Right hindlimb (tissue), 1 donor: ENCODE data around the gene RCN2.
"Not testable (repeated sequence)": the region's sequence is repeated elsewhere in the genome, so short reads cannot be mapped to it uniquely, and the experiment has no call there.

ENCODE experiments used
- DNase-seq: peaks from one replicate; pipeline ENCODE4 v3.0.0-alpha.2; 2018

Gene RCN2, protein sequence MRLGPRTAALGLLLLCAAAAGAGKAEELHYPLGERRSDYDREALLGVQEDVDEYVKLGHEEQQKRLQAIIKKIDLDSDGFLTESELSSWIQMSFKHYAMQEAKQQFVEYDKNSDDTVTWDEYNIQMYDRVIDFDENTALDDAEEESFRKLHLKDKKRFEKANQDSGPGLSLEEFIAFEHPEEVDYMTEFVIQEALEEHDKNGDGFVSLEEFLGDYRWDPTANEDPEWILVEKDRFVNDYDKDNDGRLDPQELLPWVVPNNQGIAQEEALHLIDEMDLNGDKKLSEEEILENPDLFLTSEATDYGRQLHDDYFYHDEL

DNA sequence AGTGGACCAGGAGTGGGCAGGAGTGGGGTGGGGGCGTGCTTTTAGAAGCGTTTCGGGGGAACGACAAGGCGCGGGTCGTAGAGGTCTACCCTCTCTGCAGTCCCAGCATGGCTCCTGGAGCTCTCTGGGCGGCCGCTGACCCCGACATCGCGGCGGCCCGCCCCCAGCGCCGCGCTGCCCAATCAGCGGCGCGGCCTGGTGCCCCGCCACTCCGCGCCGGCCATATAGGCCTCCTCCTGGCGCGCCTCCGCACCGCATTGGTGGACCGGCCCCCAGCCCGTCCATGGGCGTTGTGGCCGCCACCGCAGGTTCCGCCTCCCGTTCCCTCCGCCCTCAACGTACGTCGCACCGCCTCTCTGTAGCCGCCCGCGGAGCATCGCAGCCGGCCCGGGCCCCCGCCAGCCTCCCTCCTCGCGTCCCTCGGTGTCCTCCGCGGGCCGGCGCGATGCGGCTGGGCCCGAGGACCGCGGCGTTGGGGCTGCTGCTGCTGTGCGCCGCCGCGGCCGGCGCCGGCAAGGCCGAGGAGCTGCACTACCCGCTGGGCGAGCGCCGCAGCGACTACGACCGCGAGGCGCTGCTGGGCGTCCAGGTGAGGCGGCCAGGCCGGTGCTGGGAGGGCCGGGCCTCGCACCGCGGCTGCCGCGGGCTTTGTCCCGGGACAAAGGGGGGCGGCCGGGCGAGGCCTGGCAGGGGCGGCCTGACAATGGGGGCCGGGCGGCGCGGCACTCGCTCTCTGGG, at the start of gene RCN2:
Gene RCN2, plus strand, starts transcription at position 353 of the 738 bp plus-strand sequence. Its CDS starts 93 bp downstream, at position 446.
- peak; percentile 97 for DNase-seq

GRCh38 chr15:76885212-76885611, 46.3 kb upstream of the RCN2 start:
- DNase-seq: no peak

- DNase-seq: not testable (repeated sequence)
These were observed 44.0 kb upstream of the RCN2 start for GRCh38 chr15:76887280-76888141.

DNA sequence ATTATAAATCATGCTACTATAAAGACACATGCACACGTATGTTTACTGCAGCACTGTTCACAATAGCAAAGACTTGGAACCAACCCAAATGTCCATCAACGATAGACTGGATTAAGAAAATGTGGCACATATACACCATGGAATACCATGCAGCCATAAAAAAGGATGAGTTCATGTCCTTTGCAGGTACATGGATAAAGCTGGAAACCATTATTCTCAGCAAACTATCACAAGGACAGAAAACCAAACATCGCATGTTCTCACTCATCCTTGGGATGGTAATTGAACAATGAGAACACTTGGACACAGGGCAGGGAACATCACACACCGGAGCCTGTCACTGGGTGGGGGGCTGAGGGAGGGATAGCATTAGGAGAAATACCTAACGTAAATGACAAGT, 38.7 kb upstream of the RCN2 start:
- DNase-seq: not testable (repeated sequence)

DNA sequence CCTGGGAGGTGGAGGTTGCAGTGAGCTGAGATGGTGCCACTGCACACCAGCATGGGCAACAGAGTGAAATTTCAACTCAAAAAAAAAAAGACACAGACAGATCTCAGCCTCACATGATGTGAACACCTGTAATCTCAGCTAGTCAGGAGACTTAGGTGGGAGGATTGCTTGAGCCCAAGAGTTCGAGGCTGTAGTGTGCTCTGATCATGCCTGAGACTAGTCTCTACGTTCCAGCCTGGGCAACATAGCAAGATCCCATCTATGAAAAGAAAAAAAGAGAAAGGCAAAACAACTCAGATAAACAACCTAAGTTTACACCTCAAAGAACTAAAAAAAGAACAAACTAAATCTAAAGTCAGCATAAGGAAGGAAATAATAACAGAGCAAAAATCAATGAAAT, 37.4 kb upstream of the RCN2 start:
- no peak for DNase-seq

- DNase-seq: no peak
These were observed 33.4 kb upstream of the RCN2 start for GRCh38 chr15:76898102-76898501.

- DNase-seq: not testable (repeated sequence)
These were observed 32.2 kb upstream of the RCN2 start for GRCh38 chr15:76899176-76899930.

DNA sequence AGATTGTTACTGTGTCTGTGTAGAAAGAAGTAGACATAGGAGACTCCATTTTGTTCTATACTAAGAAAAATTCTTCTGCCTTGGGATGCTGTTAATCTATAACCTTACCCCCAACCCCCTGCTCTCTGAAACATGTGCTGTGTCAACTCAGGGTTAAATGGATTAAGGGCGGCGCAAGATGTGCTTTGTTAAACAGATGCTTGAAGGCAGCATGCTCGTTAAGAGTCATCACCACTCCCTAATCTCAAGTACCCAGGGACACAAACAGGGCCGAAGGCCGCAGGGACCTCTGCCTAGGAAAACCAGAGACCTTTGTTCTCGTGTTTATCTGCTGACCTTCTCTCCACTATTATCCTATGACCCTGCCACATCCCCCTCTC, 31.6 kb upstream of the RCN2 start:
- not testable (repeated sequence) for DNase-seq

DNA sequence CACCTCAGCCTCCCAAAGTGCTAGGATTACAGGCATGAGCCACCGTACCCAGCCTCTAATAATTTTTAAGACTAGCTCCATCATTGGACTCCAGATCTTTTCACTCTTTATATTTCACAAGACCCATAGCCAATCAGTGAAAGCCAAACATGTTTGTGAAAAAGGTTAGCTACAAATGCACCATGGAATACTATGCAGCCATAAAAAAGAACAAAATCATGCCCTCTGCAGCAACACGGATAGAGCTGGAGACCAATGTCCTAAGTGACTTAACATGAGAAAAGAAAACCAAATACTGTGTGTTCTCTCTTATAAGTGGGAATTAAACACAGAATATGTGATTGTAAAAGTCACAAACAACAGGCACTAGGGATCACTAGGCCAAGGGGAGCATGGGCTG, 29.6 kb upstream of the RCN2 start:
- DNase-seq: no peak

DNA sequence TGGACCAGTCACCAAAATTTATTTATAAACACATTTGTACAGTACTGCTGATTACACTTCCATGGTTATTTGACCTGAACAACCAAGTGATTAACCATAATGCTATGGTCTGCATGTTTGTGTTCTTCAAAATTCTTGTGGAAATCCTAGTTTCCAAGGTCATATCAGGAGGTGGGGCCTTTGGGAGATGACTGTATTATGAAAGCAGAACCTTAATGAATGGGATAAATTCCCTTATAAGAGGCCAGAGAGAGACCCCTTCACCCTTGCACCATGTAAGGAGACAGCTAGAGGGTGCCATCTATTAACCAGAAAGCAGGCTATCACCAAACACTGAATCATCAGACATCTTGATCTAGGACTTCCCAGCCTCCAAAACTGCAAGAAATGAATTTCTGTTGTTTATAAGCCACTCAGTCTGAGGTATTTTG, 28.3 kb upstream of the RCN2 start:
- no peak for DNase-seq

GRCh38 chr15:76904461-76905012, 27.0 kb upstream of the RCN2 start:
- peak; percentile 44 for DNase-seq

DNA sequence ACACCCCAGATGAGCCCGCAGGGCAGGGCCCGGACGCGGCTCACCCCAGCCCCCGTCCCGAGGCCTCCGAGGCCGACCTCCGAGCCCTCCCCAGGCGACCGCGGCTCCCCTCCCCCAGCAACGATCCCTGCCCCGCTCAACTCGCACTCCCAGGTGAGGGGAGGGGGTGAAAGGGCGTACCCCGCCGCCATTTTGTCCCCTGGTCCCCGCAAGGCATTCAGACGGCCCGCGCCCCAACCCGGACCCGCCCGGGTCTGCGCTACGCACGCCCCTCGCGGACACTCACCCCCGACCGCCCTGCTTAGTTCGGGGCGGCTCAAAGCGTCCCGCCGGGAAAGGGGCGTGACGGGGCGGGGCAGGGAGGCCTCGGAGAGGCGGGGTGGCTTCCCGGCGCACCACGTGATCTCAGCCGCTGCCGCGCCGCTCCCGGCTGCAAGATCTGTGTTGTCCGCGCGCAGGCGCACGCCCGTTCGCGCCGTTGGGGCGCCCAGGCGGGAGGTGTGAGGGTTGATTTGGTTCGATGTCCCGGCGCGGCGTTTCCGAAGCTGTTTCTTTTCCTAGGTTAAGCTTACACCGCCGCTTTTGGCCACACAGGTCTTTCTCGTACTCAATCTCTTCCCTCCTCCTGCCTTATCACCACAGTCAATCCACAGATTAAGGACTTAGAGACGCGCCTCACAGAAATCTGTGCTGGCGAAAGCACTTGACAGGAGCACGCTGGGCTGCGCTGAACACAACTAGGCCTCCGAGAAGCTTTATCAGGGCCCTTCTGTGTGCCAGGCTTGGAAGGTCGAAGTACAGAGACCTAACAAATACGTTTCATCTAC, 26.3 kb upstream of the RCN2 start, which contains the start of gene SCAPER:
Gene SCAPER, minus strand, starts transcription at position 328 of the 827 bp plus-strand sequence. CDS start 21,523 bp downstream, outside the sequence.
- DNase-seq: peak; percentile 96

DNA sequence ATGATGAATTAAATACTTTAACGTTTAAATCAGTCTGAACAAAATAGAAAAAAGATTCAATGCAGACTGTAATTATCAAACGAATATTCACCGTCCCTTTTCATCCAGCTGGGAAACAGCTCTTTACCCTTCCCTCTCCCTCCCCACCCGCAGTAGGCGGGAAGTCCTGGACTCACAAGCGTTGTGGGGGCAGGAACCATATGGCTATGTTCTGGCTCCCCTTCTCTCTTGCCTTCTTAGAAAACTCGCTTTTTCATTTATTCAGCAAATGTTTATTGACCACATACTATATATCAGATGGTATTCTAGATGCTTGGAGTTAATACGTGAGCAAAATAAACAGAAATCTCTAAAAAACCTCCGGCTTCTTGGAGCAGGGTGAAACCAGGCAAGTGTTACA, 25.7 kb upstream of the RCN2 start:
- no peak for DNase-seq

- no peak for DNase-seq
These were observed 19.1 kb upstream of the RCN2 start for GRCh38 chr15:76912430-76912829.

GRCh38 chr15:76913737-76914136, 17.8 kb upstream of the RCN2 start:
- DNase-seq: no peak

DNA sequence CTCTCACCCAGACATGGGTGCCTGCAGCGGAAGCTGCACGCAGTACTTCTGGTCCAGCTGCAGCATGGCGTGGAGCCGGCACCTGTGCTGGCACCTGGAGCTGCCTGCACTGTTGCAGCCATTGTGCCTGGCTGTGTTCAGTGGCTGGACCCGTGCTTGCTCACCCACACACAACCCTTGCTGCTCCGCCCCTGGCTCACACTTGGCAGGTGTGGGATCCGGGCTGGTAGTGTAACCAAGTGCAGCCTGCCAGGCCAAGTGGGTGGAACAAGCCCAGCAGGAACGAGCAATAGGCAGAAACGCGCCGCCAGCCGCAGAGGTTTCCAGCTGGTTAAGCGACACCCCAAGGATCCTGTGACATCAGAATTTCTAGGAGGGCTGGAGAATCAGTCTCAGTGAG, 15.2 kb upstream of the RCN2 start:
- no peak for DNase-seq

DNA sequence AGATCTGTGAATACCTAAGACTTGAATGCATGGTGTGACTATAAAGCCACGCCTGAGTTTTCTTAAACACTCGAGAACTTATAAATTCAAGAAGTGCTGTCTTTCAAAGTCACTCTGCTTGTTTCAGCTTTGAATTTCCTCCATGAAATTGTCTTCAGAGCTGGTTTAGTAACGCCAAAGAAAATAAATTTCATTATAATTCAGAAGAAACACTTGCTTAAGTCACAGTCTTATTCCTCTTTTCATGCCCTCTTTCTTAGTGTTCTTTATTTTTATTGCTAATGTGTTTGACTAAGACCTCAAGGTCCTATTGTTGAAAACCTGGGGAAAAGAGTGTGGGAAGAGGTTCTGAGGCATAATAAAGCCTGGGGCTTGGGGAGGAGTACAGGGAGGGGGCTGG, 3.3 kb upstream of the RCN2 start:
- DNase-seq: no peak

DNA sequence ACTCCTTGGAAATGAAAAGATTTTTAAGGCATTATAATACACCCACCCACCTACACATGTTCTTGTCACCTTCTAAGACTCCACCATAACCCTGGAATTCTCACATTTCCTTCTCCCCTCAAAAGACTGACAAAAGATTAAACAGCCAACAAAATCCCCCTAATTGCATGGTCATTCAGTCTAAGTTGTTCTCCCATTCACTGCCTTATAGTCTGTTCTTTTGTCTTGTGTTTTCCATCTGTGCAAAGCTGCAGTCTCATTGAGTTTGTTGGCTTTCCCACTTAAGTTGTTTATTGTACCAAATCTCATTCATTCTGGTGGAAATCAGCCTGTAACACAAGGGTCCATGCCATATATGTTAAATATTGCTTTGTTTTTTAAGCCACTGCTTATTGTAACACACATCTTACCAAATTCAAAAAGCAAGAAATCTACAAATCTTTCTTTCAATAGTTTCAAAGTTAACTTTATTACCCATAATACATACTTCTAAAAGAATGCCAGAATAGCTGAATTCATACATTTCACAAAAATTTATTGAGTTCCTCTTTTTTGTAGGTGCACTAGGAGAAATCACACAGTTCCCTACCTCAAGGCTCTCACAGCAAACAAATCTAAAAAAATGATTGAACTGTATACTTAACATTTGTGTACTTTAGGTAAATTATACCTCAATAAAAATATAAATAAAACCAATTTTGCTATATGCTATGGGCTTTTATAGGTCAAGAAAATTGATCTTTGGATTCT, 2.4 kb upstream of the RCN2 start:
- no peak for DNase-seq

- DNase-seq: no peak
These were observed 635 bp upstream of the RCN2 start for GRCh38 chr15:76930831-76931396.
